ENCODE data around the gene INF2. TPM values are rescaled to one million over a fixed set of nuclear protein-coding genes. Genes with fewer than 3 reads are reported as not detected.

INF2 gene
- polyA plus RNA-seq, 1 experiment: 14.9 TPM

GRCh38 chr14:104701383-104702076, 12.1 kb downstream of the INF2 start:
- no peak overlapping the region for H3K27ac ChIP-seq (ENCODE audit: low read depth, low read length)
- H3K4me3 ChIP-seq (ENCODE audit: low read depth, low read length): no peak overlapping the region
- no peak for TF ChIP-seq CTCF (IDR thresholded peaks at IDR 0.05; ENCODE audit: low read depth, low read length)
- H3K9me3 ChIP-seq (ENCODE audit: control insufficient read depth, insufficient read depth, low read length): peaks cover 12% of the 10 kb centered on the region; the same call in 1 of the 2 replicates
- ChIA-PET POLR2A (interaction anchor here (1.0 kb wide), 1 partner anchor 8 kb away, joined by 3 read pairs; no protein-coding TSS in a partner anchor), CTCF (no interaction called here)
- H3K27me3 ChIP-seq (ENCODE audit: control insufficient read depth, insufficient read depth, low read length): no peaks in the 10 kb centered on the region
- DNase-seq (ENCODE audit: low read depth, low spot score): no peak

- no peak for TF ChIP-seq CTCF (IDR thresholded peaks at IDR 0.05; ENCODE audit: low read depth, low read length)
These were observed 12.7 kb downstream of the INF2 start for GRCh38 chr14:104702106-104702505.

GRCh38 chr14:104702673-104703072, 13.3 kb downstream of the INF2 start:
- Histone ChIP-seq H3K4me3 (ENCODE audit: low read depth, low read length) (no peak overlapping the region), H3K9me3 (ENCODE audit: control insufficient read depth, insufficient read depth, low read length) (peaks cover 12% of the 10 kb centered on the region; the same call in 1 of the 2 replicates), H3K27ac (ENCODE audit: low read depth, low read length) (no peak overlapping the region), H3K27me3 (ENCODE audit: control insufficient read depth, insufficient read depth, low read length) (no peaks in the 10 kb centered on the region)
- DNase-seq (ENCODE audit: low read depth, low spot score): no peak
- CTCF ChIA-PET: no interaction called here
- POLR2A ChIA-PET: interaction anchor here (1.0 kb wide), 1 partner anchor 9 kb away, joined by 3 read pairs; no protein-coding TSS in a partner anchor
- TF ChIP-seq CTCF (IDR thresholded peaks at IDR 0.05; ENCODE audit: low read depth, low read length): no peak

More at GRCh38 chr14:104702106-104702505, 12.7 kb downstream of the INF2 start:
- Histone ChIP-seq H3K27me3 (ENCODE audit: control insufficient read depth, insufficient read depth, low read length) (no peaks in the 10 kb centered on the region), H3K4me3 (ENCODE audit: low read depth, low read length) (no peak overlapping the region), H3K27ac (ENCODE audit: low read depth, low read length) (no peak overlapping the region), H3K9me3 (ENCODE audit: control insufficient read depth, insufficient read depth, low read length) (peaks cover 12% of the 10 kb centered on the region; the same call in 1 of the 2 replicates)
- CTCF ChIA-PET: no interaction called here
- POLR2A ChIA-PET: interaction anchor here (1.0 kb wide), 1 partner anchor 8 kb away, joined by 3 read pairs; no protein-coding TSS in a partner anchor
- DNase-seq (ENCODE audit: low read depth, low spot score): no peak

GRCh38 chr14:104703269-104703668, 13.9 kb downstream of the INF2 start:
- H3K27ac ChIP-seq (ENCODE audit: low read depth, low read length): no peak overlapping the region
- POLR2A ChIA-PET: no interaction called here
- no peak for DNase-seq (ENCODE audit: low read depth, low spot score)
- CTCF ChIA-PET: no interaction called here
- no peak for TF ChIP-seq CTCF (IDR thresholded peaks at IDR 0.05; ENCODE audit: low read depth, low read length)
- no peaks in the 10 kb centered on the region for H3K27me3 ChIP-seq (ENCODE audit: control insufficient read depth, insufficient read depth, low read length)
- H3K4me3 ChIP-seq (ENCODE audit: low read depth, low read length): no peak overlapping the region
- peaks cover 12% of the 10 kb centered on the region; the same call in 1 of the 2 replicates for H3K9me3 ChIP-seq (ENCODE audit: control insufficient read depth, insufficient read depth, low read length)

- TF ChIP-seq CTCF (IDR thresholded peaks at IDR 0.05; ENCODE audit: low read depth, low read length): no peak
- DNase-seq (ENCODE audit: low read depth, low spot score): no peak
- CTCF ChIA-PET: interaction anchor here (1.0 to 2.0 kb wide), 2 partner anchors 18 to 39 kb away, joined by 3 to 4 read pairs; no protein-coding TSS in a partner anchor
- POLR2A ChIA-PET: no interaction called here
- peaks cover 12% of the 10 kb centered on the region; the same call in 1 of the 2 replicates for H3K9me3 ChIP-seq (ENCODE audit: control insufficient read depth, insufficient read depth, low read length)
- H3K4me3 ChIP-seq (ENCODE audit: low read depth, low read length): no peak overlapping the region
- H3K27ac ChIP-seq (ENCODE audit: low read depth, low read length): no peak overlapping the region
- H3K27me3 ChIP-seq (ENCODE audit: control insufficient read depth, insufficient read depth, low read length): no peaks in the 10 kb centered on the region
These were observed 14.8 kb downstream of the INF2 start for GRCh38 chr14:104704252-104704651.
